Hepatocyte (in vitro differentiated cells): Measurements from ENCODE around the gene POU2AF1.

Experiments
- EZH2 ChIP-seq: fragments of 200-600 bp; sonication (generic); IDR thresholded peaks from 2 replicates; pipeline ENCODE4 v1.6.1; 2016; ENCODE audit warnings: antibody characterized with exemption, mild to moderate bottlenecking, borderline replicate concordance
- TF ChIP-seq, protein P1 (sequence below): fragments of 200-600 bp; sonication (generic); IDR thresholded peaks from 2 replicates; pipeline ENCODE4 v1.5.1; 2016; ENCODE audit warnings: antibody characterized with exemption, mild to moderate bottlenecking; ENCODE audit not compliant: poor library complexity

DNA sequence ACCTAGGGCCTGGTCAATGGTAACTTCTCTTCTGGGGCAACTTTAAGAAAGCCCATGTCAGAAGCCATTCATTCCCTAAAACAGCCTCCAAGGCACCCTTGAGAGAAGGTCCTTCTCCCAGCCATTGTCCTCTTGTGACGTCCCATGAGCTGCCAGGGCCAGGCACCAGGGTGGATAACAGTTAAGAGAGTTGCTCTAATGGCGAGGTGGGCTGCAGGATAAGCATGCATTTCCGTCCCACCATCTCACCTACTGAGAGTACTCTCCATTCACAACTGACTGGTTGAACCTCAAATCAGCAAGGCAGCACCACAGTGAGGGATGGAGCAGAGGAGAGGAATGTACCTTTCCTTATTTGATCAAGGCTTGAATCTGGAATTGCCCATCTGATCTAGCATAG, 14.6 kb downstream of the POU2AF1 start:
- TF ChIP-seq, protein P1, sequence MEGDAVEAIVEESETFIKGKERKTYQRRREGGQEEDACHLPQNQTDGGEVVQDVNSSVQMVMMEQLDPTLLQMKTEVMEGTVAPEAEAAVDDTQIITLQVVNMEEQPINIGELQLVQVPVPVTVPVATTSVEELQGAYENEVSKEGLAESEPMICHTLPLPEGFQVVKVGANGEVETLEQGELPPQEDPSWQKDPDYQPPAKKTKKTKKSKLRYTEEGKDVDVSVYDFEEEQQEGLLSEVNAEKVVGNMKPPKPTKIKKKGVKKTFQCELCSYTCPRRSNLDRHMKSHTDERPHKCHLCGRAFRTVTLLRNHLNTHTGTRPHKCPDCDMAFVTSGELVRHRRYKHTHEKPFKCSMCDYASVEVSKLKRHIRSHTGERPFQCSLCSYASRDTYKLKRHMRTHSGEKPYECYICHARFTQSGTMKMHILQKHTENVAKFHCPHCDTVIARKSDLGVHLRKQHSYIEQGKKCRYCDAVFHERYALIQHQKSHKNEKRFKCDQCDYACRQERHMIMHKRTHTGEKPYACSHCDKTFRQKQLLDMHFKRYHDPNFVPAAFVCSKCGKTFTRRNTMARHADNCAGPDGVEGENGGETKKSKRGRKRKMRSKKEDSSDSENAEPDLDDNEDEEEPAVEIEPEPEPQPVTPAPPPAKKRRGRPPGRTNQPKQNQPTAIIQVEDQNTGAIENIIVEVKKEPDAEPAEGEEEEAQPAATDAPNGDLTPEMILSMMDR: no peak
- no peak for TF ChIP-seq EZH2
